Activated T-cell treated with anti-CD3 and anti-CD28 coated beads for 48 hours (primary cell): Measurements from ENCODE around the gene NXNL1.

Source experiments
- DNase-seq: peaks from one replicate; pipeline ENCODE4 v3.0.0-alpha.2; 2020; ENCODE audit warnings: low read depth

The NXNL1 gene

DNA sequence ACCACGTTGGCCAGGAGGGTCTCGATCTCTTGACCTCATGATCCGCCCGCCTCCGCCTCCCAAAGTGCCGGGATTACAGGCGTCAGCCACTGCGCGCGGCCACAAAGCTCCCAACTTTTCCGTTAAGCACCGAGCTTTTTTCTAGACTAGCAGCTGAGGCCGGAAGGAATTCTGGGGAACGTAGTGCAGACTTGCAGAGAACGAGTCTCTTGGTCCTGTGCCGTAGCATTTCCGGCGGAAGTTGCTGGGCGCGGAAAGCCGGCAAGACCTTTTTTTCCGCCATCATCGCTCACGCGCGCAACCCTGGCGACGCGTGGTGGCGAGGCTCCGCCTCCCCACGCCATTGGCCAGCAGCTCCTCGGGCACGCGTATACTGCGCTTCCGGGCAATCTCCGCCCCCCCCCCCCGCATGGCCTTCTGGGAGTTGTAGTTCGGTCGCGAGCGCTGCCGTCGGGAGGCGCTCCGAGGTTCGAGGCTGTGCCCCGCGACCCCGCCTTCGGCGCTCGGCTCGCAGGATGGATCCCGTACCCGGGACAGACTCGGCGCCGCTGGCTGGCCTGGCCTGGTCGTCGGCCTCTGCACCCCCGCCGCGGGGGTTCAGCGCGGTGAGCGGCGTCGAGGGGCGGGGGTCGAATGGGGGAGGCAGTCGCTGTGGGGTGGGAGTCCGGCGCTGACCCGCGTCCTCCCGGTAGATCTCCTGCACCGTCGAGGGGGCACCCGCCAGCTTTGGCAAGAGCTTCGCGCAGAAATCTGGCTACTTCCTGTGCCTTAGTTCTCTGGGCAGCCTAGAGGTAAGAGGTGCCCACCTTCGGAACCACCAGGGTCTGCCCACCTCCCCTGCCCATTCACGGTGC lies 40.9 kb downstream of the NXNL1 start, which contains the start of gene MVB12A:
MVB12A (plus strand) TSS at position 427 of the 854 bp plus-strand sequence; CDS start at position 516, 89 bp downstream.
- peak; percentile 97 for DNase-seq

DNA sequence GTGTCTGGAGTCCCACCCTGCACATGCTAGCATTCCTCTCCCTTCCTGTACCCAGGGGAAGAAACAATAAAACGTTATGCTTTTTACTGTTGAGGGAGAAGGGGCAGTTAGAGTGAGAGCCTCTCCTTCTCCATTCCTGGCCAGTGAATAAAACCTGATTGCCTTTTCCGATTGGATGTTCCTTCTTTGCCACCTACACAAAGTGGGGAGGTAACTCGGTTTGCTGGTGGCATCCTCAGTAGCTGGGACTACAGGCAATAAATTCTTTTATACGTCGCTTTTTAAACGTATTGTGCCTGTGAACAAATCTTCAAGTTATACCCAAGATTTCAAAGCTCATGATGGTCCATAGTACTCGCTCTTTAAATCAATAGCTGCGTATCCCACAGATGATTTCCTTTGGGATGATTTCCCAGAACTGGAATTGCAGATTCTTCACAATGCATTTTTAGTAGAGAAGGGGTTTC lies 41.5 kb downstream of the NXNL1 start:
- DNase-seq, result no peak

DNA sequence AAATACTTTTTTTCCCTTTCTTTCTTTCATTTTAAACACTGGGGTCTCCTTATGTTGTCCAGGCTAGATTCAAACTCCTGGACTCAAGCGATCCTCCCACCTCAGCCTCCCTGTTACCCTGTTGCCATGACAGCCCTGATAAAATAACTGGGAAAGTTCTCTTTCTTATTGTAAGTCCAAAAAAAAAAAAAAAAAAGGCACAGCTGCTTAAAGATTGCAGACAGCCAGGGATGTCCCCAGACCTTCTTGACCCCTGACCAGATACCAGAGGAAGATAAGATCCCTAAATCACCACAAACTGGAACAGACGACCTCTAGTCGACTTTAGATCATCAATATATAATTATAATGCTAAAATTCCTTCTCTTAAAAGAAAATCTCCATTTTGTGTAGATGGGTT lies 42.0 kb downstream of the NXNL1 start:
- DNase-seq, result no peak

DNA sequence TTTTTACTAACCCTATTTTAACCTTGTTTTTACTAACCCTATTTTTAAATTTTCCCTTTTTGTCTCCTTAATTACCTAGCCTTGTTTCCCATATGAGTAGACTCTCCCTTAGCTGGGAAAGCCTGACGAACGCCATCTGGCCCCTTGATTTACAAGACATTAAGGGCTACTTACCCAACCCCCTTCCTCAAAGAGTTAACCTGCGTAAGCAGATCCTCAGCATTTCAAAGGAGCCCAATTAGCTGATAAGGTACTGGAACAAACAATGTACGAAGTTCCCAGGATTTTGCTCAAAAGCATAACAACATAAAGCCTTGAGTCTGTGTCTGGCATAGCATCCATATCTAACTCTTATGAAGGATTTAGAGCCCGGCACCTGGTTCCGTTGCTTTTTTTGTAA lies 45.6 kb downstream of the NXNL1 start:
- no peak for DNase-seq

DNA sequence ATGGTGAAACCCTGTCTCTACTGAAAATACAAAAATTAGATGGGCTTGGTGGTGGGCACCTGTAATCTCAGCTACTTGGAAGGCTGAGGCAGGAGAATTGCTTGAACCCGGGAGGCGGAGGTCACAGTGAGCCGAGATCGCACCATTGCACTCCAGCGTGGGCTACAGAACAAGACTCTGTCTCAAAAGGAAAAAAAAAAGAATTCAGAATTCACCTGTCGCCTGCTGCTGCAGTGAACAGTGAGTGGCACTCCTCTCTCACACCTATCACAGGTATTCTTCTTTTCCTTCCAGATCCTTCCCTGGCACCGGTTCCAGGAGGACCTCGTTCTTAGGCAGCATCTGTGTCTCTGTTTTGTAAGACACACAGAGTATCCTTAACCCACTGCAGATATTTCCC lies 46.6 kb downstream of the NXNL1 start:
- no peak for DNase-seq

DNA sequence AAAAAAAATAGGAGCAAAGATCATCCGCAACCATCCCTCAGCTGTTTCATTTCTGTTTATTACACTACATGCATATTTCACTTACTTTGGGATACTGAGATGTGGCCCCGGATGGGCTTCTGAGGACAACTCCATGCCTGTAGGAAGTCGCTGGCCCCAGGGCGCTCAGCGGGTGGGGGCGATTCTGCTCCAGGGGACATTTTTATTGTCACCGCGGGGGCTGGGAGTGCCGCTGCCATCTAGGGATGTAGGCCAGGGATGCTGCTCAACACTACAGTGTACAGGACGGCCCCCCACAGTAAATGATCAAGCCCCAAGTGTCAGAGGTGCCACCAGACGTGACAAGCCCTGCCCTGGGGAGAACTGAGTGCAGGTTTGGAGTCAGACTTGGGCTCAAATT lies 48.9 kb downstream of the NXNL1 start:
- no peak for DNase-seq

DNA sequence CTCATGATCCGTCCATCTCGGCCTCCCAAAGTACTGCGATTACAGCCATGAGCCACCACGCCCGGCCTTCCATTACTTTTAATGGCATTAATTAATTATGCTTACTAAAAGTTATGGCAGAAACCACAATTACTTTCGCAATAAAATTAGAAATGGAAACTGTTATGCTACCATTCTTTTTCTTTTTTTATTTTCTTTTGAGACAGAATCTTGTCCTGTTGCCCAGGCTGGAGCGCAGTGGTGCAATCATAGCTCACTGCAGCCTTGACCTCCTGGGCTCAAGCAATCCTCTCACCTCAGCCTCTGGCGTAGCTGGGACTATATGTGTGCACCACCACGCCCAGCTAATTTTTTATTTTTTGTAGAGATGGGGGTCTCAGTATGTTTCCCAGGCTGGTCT lies 50.7 kb downstream of the NXNL1 start:
- no peak for DNase-seq

DNA sequence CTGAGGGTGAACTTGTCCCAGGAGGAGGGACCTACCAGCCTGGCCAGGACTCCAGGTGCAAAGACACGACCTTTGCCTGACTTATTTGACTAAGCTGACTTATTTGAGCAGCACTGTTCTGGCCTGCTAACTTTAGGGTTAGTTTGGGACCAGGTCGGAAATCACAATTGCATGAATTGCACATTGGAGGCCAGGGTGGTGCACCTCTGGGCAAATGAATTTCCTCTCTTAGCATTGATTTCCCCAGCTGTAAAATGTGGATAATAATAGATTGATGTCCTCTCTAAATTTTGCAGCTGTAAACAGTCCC lies 53.9 kb downstream of the NXNL1 start:
- DNase-seq, result no peak

DNA sequence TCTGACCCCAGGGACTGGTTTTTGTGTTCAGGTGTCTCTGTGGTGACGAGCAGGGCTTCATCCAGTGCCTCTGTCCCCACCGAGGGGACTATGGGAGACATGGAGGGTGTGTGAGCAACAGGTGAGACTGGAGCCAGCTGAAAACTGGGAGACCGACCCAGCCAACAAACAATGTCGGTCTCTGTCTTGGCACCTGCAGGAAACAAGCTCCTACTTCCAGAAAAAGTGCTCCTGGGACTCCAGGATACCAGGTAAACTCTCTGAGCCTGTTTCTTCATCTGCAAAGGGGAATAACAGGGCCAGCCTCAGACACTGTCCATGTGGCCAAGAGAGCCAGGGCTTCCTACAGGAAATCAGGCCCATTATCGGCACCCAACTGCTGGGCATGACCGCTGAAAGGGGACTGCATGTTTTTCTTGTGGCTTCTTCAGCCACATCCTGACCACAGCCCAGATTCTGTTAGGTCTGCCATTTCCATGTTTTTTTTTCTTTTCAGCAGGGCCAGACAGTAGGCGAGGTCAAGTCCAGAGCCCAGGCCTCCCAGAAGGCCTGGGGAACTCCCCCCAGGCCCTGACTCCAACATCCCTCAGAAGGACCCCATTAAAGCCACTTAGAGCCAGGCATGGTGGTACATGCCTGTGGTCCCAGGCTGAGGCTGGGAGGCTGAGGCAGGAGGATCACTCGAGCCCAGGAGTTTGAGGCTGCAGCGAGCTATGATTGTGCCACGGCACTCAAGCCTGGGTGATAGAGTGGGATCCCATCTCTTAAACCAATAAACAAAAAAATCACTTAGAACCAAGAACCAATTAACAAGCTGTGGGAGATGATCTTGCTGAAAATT lies 54.5 kb downstream of the NXNL1 start:
- no peak for DNase-seq
